HFFc6 (cell line): Measurements from ENCODE around the gene PPARG. TPM values are rescaled to one million over a fixed set of nuclear protein-coding genes. Genes with fewer than 3 reads are reported as not detected.

Experiments used
- DNase-seq: peaks from one replicate; pipeline ENCODE4 v3.0.0-alpha.2; 2018
- H3K27ac Mint-ChIP-seq: 2 replicates; pipeline ENCODE4 v1.8.0; 2020; ENCODE audit warnings: mild to moderate bottlenecking, mixed read lengths
- H3K27me3 Mint-ChIP-seq: 2 replicates; pipeline ENCODE4 v1.8.0; 2021; ENCODE audit warnings: mild to moderate bottlenecking, moderate library complexity, mixed read lengths; ENCODE audit not compliant: insufficient read depth
- H3K36me3 Mint-ChIP-seq: 2 replicates; pipeline ENCODE4 v1.8.0; 2021; ENCODE audit warnings: low read depth, mixed read lengths
- H3K4me1 Mint-ChIP-seq: 2 replicates; pipeline ENCODE4 v1.8.0; 2020; ENCODE audit warnings: low read depth, mixed read lengths
- H3K4me3 Mint-ChIP-seq: 2 replicates; pipeline ENCODE4 v1.8.0; 2020; ENCODE audit warnings: mild to moderate bottlenecking, moderate library complexity, mixed read lengths
- H3K9me3 Mint-ChIP-seq: 2 replicates; pipeline ENCODE4 v1.8.0; 2020; ENCODE audit warnings: mild to moderate bottlenecking, mixed read lengths
- total RNA-seq, 6 experiments: library from RNA; stranded (reverse); fragmentation: NEBNext Ultra II Directional; extraction: Animal tissue kit (Norgen Biotek cat#: 25700); gene quantifications; 2 replicates in 1 of 6; 3 replicates in 5 of 6; pipeline ENCODE4 v1.2.3, GENCODE V29; 2021
- TF ChIP-seq, protein P1 (sequence below): fragments of 200-600 bp; sonication (generic); IDR thresholded peaks from 2 replicates; pipeline ENCODE4 v1.5.0; 2021; ENCODE audit warnings: antibody characterized with exemption, mild to moderate bottlenecking

The PPARG gene
- total RNA-seq, 6 experiments from 2014 or later = 3.7 to 4.8 (median 4.0) TPM

DNA sequence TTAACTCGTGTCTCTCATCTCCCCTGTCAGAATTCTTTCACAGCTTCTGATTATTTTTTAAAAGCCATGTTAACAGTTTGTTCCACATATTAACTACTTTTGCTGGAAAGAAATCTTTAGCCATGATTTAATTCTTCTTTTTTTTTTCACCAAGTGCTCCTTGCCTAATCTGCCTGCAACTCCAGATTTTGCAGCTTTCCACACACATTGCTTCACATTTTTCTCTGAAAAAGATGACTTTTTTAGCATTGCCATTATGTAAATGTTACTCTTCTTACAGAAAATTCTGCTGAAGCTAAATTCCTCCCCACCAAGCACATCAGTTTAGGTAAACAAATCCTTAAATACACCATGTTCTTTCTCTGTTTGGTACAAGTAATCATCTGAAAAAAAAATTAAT, 23.4 kb upstream of the PPARG start:
- Mint-ChIP-seq H3K27me3 (peaks cover 1% of the 10 kb centered on the region; the same call in 1 of the 2 replicates), H3K4me3 (no peak overlapping the region), H3K27ac (no peak overlapping the region), H3K36me3 (no peaks in the 10 kb centered on the region), H3K4me1 (peaks cover 10% of the 10 kb centered on the region), H3K9me3 (no peaks in the 10 kb centered on the region)
- TF ChIP-seq, protein P1, sequence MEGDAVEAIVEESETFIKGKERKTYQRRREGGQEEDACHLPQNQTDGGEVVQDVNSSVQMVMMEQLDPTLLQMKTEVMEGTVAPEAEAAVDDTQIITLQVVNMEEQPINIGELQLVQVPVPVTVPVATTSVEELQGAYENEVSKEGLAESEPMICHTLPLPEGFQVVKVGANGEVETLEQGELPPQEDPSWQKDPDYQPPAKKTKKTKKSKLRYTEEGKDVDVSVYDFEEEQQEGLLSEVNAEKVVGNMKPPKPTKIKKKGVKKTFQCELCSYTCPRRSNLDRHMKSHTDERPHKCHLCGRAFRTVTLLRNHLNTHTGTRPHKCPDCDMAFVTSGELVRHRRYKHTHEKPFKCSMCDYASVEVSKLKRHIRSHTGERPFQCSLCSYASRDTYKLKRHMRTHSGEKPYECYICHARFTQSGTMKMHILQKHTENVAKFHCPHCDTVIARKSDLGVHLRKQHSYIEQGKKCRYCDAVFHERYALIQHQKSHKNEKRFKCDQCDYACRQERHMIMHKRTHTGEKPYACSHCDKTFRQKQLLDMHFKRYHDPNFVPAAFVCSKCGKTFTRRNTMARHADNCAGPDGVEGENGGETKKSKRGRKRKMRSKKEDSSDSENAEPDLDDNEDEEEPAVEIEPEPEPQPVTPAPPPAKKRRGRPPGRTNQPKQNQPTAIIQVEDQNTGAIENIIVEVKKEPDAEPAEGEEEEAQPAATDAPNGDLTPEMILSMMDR = no peak
- DNase-seq = no peak

- Mint-ChIP-seq H3K4me1 (peaks cover 10% of the 10 kb centered on the region), H3K27ac (no peak overlapping the region), H3K9me3 (no peaks in the 10 kb centered on the region), H3K27me3 (peaks cover 4% of the 10 kb centered on the region; the same call in 1 of the 2 replicates), H3K36me3 (no peaks in the 10 kb centered on the region), H3K4me3 (no peak overlapping the region)
- DNase-seq = no peak
- TF ChIP-seq, protein P1 = no peak
Measured at GRCh38 chr3:12266038-12266437, 22.8 kb upstream of the PPARG start.

- Mint-ChIP-seq H3K36me3 (no peaks in the 10 kb centered on the region), H3K27me3 (peaks cover 6% of the 10 kb centered on the region; the same call in 1 of the 2 replicates), H3K4me1 (peaks cover 10% of the 10 kb centered on the region), H3K9me3 (no peaks in the 10 kb centered on the region), H3K4me3 (no peak overlapping the region), H3K27ac (no peak overlapping the region)
- no peak for DNase-seq
- TF ChIP-seq, protein P1 = no peak
Measured at GRCh38 chr3:12267376-12268030, 21.4 kb upstream of the PPARG start.

GRCh38 chr3:12268049-12268735, 20.7 kb upstream of the PPARG start:
- Mint-ChIP-seq H3K27ac (no peak overlapping the region), H3K27me3 (peaks cover 10% of the 10 kb centered on the region), H3K9me3 (no peaks in the 10 kb centered on the region), H3K4me1 (peaks cover 5% of the 10 kb centered on the region; the same call in 1 of the 2 replicates), H3K36me3 (no peaks in the 10 kb centered on the region), H3K4me3 (no peak overlapping the region)
- no peak for DNase-seq
- TF ChIP-seq, protein P1 = no peak

DNA sequence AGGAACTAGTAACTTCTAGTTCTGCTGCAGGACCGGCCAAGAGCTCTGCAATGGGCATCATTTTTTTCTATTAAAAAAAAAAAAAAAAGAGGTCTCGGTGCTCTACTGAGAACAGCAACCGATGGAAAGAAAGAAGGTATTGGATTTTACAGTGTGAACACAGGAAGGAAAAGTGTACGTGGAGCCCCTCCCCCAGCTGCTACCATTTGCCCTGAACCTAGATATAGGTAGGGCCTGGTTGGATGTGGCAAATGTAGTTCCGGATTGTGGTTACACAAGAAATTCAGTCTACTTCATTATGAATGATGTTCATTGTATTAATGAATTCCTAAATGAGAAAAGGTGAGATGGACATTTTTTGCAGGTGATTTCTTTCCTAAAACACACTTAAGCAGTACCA, 17.9 kb upstream of the PPARG start:
- TF ChIP-seq, protein P1 = no peak
- no peak for DNase-seq
- H3K4me1 Mint-ChIP-seq = no peaks in the 10 kb centered on the region; the same call in 1 of the 2 replicates
- no peak overlapping the region for H3K27ac Mint-ChIP-seq
- H3K36me3 Mint-ChIP-seq = no peaks in the 10 kb centered on the region
- peaks cover 10% of the 10 kb centered on the region for H3K27me3 Mint-ChIP-seq
- H3K4me3 Mint-ChIP-seq = no peak overlapping the region
- H3K9me3 Mint-ChIP-seq = no peaks in the 10 kb centered on the region
